HL-60/S4 treated with retinoic acid at 250 ng/mL for 4 days and 3 days (cell line): ENCODE results near the gene PTPRN2.
"Not testable (repeated sequence)": the region's sequence is repeated elsewhere in the genome, so short reads cannot be mapped to it uniquely, and the experiment has no call there.

Source experiments
- in situ Hi-C: fragments of 300-500 bp; cut with MboI; formaldehyde crosslinking; loops from 2 replicates; pipeline ENCODE4 v1.7.0; 2022; ENCODE audit warnings: low sequenced_read_pairs

The PTPRN2 gene

GRCh38 chr7:157745721-157746709, 841.6 kb downstream of the PTPRN2 start:
- in situ Hi-C loops = no loop called here

DNA sequence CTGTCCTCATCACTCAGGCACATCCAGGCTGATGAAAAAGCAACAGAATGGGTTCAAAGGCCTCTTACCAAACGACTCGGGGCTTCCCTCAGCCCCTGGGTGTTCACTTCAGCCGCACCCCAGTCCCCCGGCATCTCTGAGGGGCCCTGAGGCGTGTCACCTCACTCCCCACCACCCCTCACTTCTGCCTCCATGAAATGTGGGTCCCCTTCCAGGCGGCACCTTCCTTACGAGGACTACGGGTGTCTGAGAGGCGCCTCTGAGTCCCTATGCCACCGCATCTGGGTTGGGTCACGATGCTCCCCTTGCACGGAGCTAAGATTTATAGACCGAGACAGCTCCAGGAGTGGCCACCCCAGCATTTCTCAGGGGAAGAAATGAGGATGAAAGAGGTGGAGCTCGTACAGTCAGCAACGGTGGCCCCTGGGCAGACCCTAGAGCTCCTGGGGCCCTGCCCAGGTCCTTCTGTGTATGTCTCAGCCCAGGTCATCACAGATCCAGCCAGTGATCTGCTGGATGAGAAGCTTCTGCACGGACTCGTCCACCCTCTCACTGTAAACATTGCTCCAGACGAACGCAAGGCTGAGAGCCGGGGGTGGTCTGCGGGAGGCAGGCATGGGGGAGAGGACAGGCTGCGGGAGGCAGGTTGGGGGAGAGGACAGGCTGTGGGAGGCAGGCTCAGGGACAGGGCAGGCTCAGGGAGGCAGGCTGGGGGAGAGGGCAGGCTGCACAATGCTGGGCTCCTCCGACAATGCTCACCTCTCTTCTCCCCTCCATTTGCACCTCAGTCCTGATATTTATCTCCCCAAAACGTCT, 842.6 kb downstream of the PTPRN2 start:
- in situ Hi-C loops = no loop called here

GRCh38 chr7:157743781-157744525, 843.7 kb downstream of the PTPRN2 start:
- in situ Hi-C loops = no loop called here

DNA sequence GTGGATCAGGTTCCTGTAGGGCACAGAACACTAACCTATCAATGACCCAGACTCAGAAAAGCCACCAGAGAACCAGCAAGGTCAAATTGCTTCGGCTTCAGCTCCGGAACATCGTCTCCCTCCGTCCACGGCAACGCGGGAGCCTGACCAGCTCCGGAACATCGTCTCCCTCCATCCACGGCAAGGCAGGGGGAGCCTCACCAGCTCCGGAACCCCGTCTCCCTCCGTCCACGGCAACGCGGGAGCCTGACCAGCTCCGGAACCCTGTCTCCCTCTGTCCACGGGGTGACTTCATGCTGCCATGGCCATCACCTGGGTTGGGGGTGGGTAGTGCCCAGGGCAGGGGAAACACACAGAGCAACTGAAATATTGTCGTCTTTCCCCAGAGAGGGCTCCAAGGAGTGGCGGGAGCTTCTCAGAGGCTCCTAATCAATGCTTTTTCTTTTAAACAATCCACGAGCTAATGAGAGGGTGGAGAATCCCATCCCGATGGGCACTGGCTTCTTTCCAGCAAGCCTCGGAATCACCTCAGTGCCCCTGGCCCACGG, 847.3 kb downstream of the PTPRN2 start:
- in situ Hi-C loops = no loop called here

DNA sequence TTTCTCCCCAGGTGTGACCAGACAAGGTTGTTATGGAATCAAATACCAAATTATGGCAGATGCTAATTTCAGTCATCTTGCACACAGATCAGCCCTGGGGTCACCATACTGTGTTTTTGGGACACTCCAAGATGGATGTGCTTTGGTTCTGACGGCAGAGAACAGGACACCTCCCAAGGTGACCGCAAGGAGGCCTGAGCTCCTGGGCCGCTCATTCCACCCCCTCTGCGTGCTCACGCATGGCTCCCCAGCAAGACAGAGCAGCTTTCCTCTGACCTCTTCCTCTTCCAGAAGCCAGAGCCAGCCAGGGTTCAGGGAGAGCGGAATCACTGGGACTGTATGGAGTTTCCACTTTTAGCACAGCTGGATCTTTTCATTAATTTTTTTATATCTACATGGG, 848.0 kb downstream of the PTPRN2 start:
- in situ Hi-C loops = no loop called here

GRCh38 chr7:157739031-157739430, 848.6 kb downstream of the PTPRN2 start:
- in situ Hi-C loops = no loop called here

DNA sequence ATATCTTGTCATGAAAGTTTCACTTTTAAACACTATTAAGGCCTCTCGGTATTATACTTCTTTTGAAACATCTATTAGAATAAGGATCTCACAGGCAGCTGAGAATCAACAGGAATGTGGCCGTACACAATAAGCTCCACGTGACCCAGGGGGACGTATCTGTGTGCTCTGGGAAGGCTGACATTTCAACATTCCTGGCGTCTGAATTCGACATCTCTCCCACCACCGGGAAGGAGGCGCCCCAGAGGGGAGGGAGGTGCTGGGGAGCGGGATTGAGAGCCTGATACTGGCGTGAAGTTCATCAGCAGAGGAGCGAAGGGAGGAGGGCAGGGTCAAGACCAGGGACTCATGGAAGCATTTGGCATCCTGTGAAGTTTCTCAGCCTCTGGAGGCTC, 849.6 kb downstream of the PTPRN2 start:
- in situ Hi-C loops = no loop called here

GRCh38 chr7:157737151-157738065, 850.2 kb downstream of the PTPRN2 start:
- in situ Hi-C loops = no loop called here

DNA sequence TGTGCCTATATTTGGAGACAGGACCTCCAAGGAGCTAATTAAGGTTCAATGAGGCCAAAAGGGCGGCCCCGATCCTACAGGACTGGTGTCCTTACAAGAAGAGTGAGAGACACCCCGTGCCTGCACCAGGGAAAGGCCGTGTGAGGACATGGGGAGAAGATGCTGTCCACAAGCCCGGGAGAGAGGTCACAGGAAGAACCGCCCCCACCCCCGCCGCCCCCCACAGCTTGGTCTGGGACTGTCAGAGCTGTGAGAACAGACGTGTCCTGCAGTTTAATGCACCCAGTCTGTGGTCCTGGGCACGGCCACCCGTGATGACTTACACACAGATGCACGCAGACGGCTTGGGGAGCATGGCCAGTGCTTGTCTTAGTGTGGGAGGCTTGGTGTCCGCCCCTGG, 851.3 kb downstream of the PTPRN2 start:
- in situ Hi-C loops = no loop called here

DNA sequence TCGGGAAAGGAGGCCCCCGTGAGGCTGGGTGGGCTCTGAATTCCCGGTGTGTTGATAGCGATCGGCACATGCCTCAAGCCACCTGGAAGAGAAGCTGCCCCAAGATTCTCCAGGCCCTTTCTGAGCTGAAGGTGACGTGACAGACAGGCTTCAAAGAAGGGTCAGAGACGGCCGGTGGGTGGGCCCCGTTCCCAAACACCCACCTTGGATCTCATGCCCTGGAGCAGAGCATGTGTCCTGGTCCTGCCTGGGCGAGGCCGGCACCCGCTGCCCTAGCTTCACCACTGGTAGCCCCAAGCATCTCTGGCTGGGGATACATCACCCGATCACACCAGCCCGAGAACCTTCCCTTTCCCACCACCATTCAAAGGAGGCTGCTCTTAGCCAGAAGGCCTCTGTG, 851.8 kb downstream of the PTPRN2 start:
- in situ Hi-C loops = no loop called here

DNA sequence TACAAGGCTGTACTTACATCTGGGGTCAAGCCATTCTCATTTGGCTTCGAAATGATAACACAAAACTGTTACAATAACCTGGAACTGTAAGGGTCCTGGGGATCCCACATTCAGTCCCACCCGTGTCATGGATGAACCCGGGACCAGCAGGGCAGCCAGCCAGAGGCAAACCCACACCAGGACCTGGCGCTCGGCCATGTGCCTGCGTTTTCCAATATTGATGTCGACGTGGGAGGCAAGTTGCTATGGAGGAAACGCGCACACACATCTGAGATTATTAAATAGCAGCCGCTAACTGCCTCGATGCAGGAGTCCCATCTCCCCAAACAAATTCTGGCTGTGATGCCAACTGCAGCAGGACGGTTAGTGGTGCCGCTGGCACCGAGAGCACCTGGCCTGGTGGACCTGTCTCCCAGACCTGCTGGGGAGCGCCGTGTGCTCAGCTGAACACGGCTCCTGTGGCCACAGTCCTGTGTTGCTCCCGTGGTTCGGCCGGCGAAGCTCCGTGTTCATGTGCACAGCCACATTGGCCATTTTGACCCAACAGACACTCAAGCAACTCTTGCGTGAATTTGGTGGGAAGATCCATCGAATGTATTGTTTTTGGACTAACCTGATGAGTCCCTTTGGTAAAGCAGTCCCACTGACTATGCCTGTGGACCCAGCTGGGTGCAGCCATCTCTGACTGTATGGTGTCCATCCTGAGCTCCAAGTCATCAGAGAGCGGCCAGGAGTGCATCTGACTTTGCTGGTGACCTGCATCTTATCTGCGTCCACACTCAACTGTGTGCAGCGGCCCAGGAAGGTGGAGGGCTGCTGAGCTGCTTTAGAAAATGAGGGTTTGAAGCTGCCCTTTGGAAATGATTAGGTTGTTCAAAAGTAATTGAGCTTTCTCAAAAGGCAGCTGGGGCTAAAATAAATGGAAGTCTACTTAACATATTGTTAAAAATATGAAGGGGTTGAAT, 852.7 kb downstream of the PTPRN2 start:
- in situ Hi-C loops = no loop called here

DNA sequence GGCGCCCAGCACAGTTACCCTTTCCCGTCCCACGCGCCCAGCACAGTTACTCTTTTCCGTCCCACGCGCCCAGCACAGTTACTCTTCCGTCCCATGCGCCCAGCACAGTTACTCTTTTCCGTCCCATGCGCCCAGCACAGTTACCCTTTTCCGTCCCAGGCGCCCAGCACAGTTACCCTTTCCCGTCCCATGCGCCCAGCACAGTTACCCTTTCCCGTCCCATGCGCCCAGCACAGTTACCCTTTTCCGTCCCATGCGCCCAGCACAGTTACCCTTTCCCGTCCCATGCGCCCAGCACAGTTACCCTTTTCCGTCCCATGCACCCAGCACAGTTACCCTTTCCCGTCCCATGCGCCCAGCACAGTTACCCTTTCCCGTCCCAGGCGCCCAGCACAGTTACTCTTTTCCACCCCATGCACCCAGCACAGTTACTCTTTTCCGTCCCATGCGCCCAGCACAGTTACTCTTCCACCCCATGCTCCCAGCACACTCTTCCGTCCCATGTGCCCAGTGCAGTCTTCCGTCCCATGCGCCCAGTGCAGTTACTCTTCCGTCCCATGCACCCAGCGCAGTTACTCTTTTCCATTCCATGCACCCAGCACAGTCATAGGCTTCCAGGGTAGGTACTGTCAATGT, 853.7 kb downstream of the PTPRN2 start:
- in situ Hi-C loops = not testable (repeated sequence)

- in situ Hi-C loops = no loop called here
These were observed 856.5 kb downstream of the PTPRN2 start for GRCh38 chr7:157731126-157731525.

- in situ Hi-C loops = no loop called here
These were observed 857.0 kb downstream of the PTPRN2 start for GRCh38 chr7:157730614-157731013.

DNA sequence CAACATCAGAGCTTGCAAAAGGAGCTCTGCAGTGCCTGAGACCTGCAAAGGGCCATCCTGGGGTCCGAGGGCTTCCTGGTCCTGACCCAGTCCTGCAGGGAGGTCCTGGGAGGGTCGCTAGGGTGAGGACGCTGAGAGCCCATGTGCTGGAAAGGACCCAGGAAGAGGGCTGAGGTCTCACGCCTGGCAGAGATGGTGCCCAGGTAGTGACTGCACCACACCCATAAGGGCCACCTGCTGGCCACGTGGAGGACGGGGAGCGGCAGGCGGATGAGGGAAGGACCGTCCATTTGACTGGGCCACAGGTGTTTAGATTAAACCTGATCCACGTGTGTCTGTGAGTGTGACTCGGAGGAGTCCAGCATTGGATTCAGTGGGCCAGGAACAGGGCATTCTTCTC, 858.1 kb downstream of the PTPRN2 start:
- in situ Hi-C loops = no loop called here

GRCh38 chr7:157727964-157728615, 859.5 kb downstream of the PTPRN2 start:
- in situ Hi-C loops = no loop called here

GRCh38 chr7:157726764-157727163, 860.9 kb downstream of the PTPRN2 start:
- in situ Hi-C loops = no loop called here

GRCh38 chr7:157725312-157725711, 862.3 kb downstream of the PTPRN2 start:
- in situ Hi-C loops = not testable (repeated sequence)
